OCI-LY7 (cell line): ENCODE results near the gene HES7.

Source experiments
- CTCF ChIP-seq: fragments of 200-600 bp; sonication (generic); conservative IDR thresholded peaks from 2 replicates; pipeline ENCODE4 v1.5.1; 2014; ENCODE audit warnings: mild to moderate bottlenecking, antibody characterized with exemption, low read length, moderate library complexity, mixed read lengths
- EZH2phosphoT487 ChIP-seq: fragments of 200-600 bp; sonication (generic); IDR thresholded peaks from 2 replicates; pipeline ENCODE4 v1.6.1; 2018; ENCODE audit warnings: low read depth, borderline replicate concordance, mild to moderate bottlenecking, mixed run types, antibody characterized with exemption, low read length, moderate library complexity, mixed read lengths

GRCh38 chr17:8119581-8120519 is 4.1 kb downstream of the HES7 start:
- TF ChIP-seq CTCF = no peak
- TF ChIP-seq EZH2phosphoT487 = no peak
